GM21515 (cell line): ENCODE measurements around the gene MAGI2.
"Not testable (repeated sequence)": the region's sequence is repeated elsewhere in the genome, so short reads cannot be mapped to it uniquely, and the experiment has no call there.

Experiments
- ATAC-seq: cut with Tn5 transposase; IDR thresholded peaks from one replicate; pipeline ENCODE4 v1.9.1; 2021; ENCODE audit not compliant: unreplicated experiment

MAGI2 gene

GRCh38 chr7:78587443-78588044 lies 865.9 kb downstream of the MAGI2 start:
- no peak for ATAC-seq

DNA sequence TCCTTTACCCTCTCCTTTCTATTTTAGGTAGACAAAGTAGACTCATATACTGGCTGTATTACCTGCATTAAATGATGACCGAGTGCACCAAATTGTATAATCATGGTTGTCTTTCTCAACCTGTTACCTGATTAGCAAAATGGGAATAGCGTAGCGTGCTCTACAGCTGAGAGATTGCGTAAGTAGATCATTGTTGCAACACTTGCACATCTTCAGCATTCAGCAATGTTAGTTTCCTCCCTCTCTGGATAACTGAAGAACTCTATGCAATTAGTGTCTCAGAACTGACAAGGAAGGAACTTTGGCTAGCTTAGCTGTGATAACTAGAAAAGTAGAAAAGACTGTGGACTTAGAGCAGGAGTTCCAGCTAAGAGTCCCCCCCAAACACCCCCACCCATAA lies 867.5 kb downstream of the MAGI2 start:
- ATAC-seq, result no peak

- no peak for ATAC-seq
These were observed 874.8 kb downstream of the MAGI2 start for GRCh38 chr7:78578686-78579085.

- ATAC-seq, result not testable (repeated sequence)
These were observed 876.1 kb downstream of the MAGI2 start for GRCh38 chr7:78577174-78577952.

DNA sequence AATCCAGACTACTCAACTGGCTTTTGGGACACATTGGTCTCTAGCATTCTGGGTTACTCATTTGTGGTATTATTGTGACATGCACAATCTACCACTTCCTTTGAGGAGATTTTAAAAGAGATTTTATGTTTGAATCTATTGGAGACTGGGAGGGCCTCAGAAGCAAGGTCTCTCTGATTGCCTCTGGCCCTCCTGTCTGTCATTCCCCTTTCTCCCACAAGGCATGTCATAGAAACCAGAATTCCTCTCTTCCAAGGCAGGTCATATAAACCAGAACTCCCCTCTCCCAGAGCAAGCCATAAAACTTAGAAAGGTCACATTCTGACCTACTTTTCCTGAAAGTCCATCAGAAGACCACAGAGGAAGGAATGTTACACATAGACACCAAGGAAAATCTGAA lies 877.2 kb downstream of the MAGI2 start:
- no peak for ATAC-seq

DNA sequence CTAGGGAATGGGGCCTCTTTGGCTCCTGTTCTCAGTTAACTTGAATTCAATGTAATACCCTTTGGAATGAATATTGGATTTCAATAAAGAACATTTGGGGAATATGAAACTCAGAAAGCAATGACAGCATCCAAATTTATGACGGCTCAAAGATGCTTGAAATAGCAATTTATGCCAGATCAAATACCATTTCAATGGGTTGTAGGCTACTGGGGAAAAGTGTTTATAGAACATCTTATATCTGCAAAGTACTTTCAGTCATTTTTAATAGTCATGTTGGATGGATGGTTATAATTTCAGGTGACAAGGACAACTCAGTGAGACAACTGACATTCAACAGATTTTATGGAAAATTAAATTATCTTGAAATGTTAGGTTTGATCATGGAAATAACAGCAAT lies 882.2 kb downstream of the MAGI2 start:
- ATAC-seq, result no peak

GRCh38 chr7:78568690-78569089 lies 884.8 kb downstream of the MAGI2 start:
- no peak for ATAC-seq

DNA sequence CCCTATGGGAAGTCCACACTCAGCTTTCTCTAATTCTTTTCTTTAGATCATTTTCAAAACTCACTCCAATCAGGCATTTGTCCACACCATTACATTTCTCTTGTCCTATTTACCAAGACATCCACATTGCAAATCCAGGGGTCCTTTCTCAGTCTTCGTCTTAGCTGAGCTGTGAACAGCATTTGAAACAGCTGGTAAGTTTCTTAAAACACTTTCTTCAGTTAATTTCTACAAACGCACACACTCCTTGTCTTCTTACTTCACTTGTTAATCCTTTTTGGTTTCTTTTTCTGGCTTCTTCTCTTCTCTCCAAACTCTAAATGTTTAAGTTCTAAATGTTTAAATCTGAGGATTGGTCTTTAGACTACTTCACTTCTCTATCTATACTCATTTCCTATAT lies 885.6 kb downstream of the MAGI2 start:
- no peak for ATAC-seq

DNA sequence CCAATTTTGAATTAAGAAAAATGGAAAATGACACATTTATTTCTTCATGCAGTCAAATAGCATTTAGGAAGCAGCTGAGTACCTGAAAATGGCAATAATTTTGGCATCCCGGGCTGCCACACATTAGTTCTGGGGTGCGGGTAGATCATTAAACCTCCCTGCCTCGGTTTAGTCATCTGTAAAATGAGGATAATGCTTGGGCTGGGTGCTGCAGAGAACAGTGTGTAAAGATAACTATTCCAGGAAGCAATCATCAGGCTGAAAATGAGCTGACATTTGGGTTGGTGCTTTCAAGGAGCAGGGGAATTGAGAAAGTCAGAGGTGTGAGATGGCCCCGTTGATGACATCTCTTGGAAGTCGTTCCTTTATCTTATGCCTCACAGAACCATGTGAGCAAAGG lies 887.7 kb downstream of the MAGI2 start:
- no peak for ATAC-seq

GRCh38 chr7:78563191-78563590 lies 890.3 kb downstream of the MAGI2 start:
- no peak for ATAC-seq

DNA sequence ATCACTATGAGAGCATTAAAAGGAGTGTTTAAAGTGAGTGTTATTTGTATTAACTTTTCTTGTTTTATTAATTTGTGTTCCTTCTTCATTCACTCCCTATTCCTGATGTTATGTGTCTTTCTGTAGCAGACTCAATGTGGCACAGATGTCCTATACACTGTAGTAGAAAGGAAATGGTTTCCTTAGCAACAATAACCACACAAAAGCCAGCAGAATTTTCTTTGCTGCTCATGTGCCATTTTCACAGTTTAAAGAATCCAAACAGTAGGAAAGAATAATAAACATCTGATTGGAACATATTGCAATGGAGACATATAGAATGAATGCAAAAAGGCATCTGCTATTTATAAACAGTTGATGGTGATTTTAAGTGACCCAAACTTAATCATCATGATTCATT lies 891.3 kb downstream of the MAGI2 start:
- ATAC-seq, result no peak

- ATAC-seq, result no peak
These were observed 894.9 kb downstream of the MAGI2 start for GRCh38 chr7:78558566-78558965.

GRCh38 chr7:78543976-78544375 lies 909.5 kb downstream of the MAGI2 start:
- no peak for ATAC-seq

DNA sequence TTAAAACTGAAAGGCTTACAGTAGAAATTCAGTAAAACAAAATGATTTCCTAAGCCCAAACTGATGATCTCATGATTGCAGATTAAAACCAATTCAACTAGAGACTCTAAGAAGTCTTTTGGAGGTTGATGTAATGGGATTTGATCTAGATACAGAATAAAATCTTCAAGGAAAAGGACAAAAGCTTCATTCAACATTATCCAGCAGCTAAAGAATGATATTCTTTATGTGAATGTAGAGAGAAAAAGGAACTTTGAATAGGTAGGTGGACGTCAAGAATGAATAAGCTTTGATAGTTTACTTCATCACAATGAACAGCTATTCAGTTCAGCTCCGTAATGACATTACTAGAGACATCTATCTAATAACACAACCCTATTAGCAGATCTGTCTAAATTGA lies 910.5 kb downstream of the MAGI2 start:
- ATAC-seq, result no peak

GRCh38 chr7:78542541-78542940 lies 910.9 kb downstream of the MAGI2 start:
- no peak for ATAC-seq

DNA sequence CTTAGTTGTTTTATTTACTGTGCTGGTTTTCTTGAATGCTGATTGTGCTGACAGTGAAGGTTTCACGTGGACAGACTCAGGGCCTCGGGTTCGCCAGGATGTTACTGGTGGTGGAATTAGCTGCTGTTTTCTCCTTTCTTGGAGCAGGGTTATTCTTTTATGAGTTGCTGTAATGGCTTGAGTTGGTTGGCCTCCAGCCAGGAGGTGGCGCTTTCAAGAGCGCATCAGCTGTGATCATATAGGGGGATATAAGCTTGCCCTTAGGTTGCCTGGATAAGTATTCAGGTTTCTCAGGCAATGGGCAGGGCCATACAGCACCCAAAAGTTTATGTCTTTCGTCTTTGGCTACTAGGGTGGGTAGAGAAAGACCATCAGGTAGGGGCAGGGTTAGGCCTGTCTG lies 913.6 kb downstream of the MAGI2 start:
- ATAC-seq, result no peak

- no peak for ATAC-seq
These were observed 917.8 kb downstream of the MAGI2 start for GRCh38 chr7:78535655-78536054.

DNA sequence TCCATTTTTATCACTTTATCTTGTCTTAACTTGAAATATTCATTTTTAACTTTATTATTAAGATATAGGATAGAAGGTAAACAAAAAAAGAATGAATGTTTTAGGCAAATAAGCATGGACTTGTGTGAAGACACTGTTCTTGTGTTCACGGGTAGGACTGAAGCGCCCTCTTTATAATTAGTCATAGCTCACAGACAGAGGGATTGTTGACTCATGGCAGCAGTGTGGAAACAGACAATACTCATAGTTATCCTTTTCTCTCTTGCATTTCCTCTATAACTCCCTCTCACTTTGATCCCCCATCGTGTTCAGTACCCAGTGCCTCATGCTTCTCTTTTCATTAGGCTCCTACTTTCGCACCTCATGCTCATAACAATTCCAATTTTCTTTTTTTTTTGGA lies 923.1 kb downstream of the MAGI2 start:
- ATAC-seq, result no peak

- ATAC-seq, result no peak
These were observed 924.1 kb downstream of the MAGI2 start for GRCh38 chr7:78529392-78529791.

GRCh38 chr7:78528964-78529363 lies 924.5 kb downstream of the MAGI2 start:
- ATAC-seq, result no peak

DNA sequence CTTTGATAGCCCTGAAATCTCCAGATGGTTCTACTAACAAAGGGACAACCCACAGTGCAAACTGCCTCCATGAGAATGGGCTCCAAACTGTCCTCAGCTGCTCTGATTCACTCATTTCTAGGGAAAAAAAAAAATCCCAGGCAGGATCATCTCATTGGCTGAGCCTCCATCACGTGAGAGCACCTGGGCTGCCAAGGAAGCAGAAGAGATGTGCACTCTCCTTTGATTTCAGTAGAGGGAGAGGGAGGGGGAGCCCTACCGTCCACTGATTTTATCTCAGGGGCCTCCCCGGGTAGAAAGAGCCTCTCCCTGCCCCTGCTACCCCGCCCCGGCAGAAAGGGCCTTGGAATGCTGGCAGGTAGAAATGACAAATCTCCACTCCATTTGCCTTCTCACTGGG lies 929.5 kb downstream of the MAGI2 start:
- no peak for ATAC-seq

DNA sequence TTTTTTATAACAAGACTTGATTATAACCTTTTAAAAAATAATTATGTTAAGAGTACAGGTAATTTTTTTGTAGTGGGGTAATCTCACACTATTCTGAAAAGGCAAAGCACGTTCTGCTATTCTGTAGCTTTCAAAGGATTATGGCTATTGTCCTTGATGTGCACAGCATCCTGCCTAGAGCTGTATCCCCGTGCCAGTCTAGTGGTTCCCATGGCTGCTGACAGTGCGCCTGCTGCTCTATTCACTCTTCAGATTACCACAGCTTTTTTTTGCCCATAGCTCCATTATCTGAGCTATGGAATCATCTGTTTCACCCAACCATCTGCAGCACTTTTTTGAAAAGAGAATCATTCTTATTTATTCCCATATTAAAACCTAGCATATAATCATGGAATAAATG lies 931.5 kb downstream of the MAGI2 start:
- no peak for ATAC-seq

DNA sequence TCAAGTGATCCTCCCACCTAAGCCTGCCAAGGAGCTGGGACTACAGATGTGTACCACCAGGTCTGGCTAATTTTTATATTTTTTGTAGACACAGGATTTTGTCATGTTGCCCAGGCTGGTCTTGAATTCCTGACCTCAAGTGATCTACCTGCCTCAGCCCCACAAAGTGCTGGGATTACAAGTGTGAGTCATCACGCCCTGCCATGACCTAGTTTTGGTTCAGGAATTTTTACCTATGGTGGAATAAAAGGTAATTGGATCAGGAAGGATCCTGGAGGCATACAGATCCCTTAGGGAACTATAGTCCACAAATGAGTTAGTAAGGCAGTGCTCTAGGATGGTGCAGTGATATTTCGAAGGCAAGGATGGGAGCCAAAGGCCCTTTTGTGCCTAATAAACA lies 937.0 kb downstream of the MAGI2 start:
- ATAC-seq, result no peak
